A549 (cell line): Measurements from ENCODE around the gene LOXHD1. TPM values are rescaled to one million over a fixed set of nuclear protein-coding genes. Genes with fewer than 3 reads are reported as not detected.
A peak's percentile ranks its signal among the peaks of the same experiment; 100 is the strongest.

ENCODE experiments used
- ATAC-seq, 2 experiments: fragments of 200-7000 bp in 1 of 2; fragments of >200 bp in 1 of 2; cut with Nextera tagmentation in 1 of 2; cut with Tn5 transposase in 1 of 2; 3 replicates each; pipeline versions ENCODE4 v1.8.0 to v1.9.1; 2018 to 2020; ENCODE audit warnings: mild to moderate bottlenecking in 1 of 2, moderate library complexity in 1 of 2
- CTCF ChIA-PET: fragments of 300-600 bp; sonication (Branson Sonifier 250); formaldehyde crosslinking; extraction: SDS; loops from one replicate; lab custom pipeline; 2021; ENCODE audit warnings: antibody characterized with exemption, inconsistent platforms; lab: Yijun Ruan, JAX
- POLR2A ChIA-PET: fragments of 350-600 bp; formaldehyde crosslinking; extraction: SDS; loops from one replicate; lab custom pipeline; 2021; ENCODE audit warnings: antibody characterized with exemption, inconsistent platforms; lab: Yijun Ruan, JAX
- DNase-seq, 2 experiments: peaks; one replicate each; pipeline versions ENCODE4 v3.0.0 to v3.0.0-alpha.2; 2011 to 2016; ENCODE audit warnings: low read depth in 1 of 2, low spot score in 1 of 2
- FAIRE-seq: peaks from 2 replicates; lab custom pipeline; 2011; peaks lifted over from hg19 to GRCh38; lab: Jason Lieb, UNC
- H3K27ac ChIP-seq, 2 experiments: fragments of >200 bp; sonication (Bioruptor Twin); formaldehyde crosslinking; 3 replicates each; pipeline ENCODE4 v1.5.1; 2016 to 2017
- H3K4me1 ChIP-seq: fragments of >200 bp; sonication (Bioruptor Twin); formaldehyde crosslinking; 3 replicates; pipeline ENCODE4 v1.6.1; 2016
- H3K4me2 ChIP-seq: fragments of >200 bp; sonication (Bioruptor Twin); formaldehyde crosslinking; 3 replicates; pipeline ENCODE4 v1.6.1; 2016
- H3K4me3 ChIP-seq: fragments of >200 bp; sonication (Bioruptor Twin); formaldehyde crosslinking; 3 replicates; pipeline ENCODE4 v1.5.1; 2016
- H3K9me3 ChIP-seq: fragments of >200 bp; sonication (Bioruptor Twin); formaldehyde crosslinking; 3 replicates; pipeline ENCODE4 v1.6.1; 2016
- CBX8 ChIP-seq: fragments of 200-600 bp; sonication (generic); IDR thresholded peaks from 2 replicates; pipeline ENCODE4 v1.6.1; 2016
- CEBPB ChIP-seq, 2 experiments: fragments of >200 bp in 1 of 2; sonication (Bioruptor Twin) in 1 of 2; formaldehyde crosslinking in 1 of 2; IDR thresholded peaks; 2 replicates each; pipeline ENCODE4 v1.6.1; 2012 to 2016
- EHF ChIP-seq: fragments of 250-450 bp; sonication (Bioruptor Pico); IDR thresholded peaks from 2 replicates; pipeline ENCODE4 v1.5.0; 2020; ENCODE audit warnings: mild to moderate bottlenecking
- FOSB ChIP-seq: fragments of 250-450 bp; sonication (Bioruptor Pico); IDR thresholded peaks from 2 replicates; pipeline ENCODE4 v1.5.0; 2020; ENCODE audit warnings: mild to moderate bottlenecking, moderate library complexity
- GATA3 ChIP-seq: IDR thresholded peaks from 2 replicates; pipeline ENCODE4 v1.6.1; 2012; ENCODE audit warnings: borderline replicate concordance
- HDAC2 ChIP-seq: fragments of 200-600 bp; sonication (generic); IDR thresholded peaks from 2 replicates; pipeline ENCODE4 v1.6.1; 2016
- HEYL ChIP-seq: fragments of 250-450 bp; sonication (Bioruptor Pico); IDR thresholded peaks from 2 replicates; pipeline ENCODE4 v1.8.0; 2021; ENCODE audit warnings: mild to moderate bottlenecking, moderate library complexity
- KDM5A ChIP-seq: fragments of 200-600 bp; sonication (generic); IDR thresholded peaks from 2 replicates; pipeline ENCODE4 v1.6.1; 2016; ENCODE audit warnings: antibody characterized with exemption, mild to moderate bottlenecking
- MAFK ChIP-seq: fragments of 450-650 bp; IDR thresholded peaks from 2 replicates; pipeline ENCODE4 v1.6.1; 2014; ENCODE audit not compliant: partially characterized antibody
- POLR2A ChIP-seq: IDR thresholded peaks from 2 replicates; pipeline ENCODE4 v1.6.1; 2012; ENCODE audit warnings: mild to moderate bottlenecking, low read length
- RAD21 ChIP-seq, 2 experiments: fragments of >200 bp in 1 of 2; sonication (Bioruptor Twin) in 1 of 2; formaldehyde crosslinking in 1 of 2; IDR thresholded peaks in 1 of 2; conservative IDR thresholded peaks in 1 of 2; 2 replicates in 1 of 2; 3 replicates in 1 of 2; pipeline ENCODE4 v1.6.1; 2012 to 2018; ENCODE audit warnings: inconsistent platforms in 1 of 2
- RFX5 ChIP-seq: fragments of 450-650 bp; IDR thresholded peaks from 2 replicates; pipeline ENCODE4 v1.7.1; 2014; ENCODE audit warnings: antibody characterized with exemption, mild to moderate bottlenecking, moderate library complexity
- RNF2 ChIP-seq: fragments of 200-600 bp; sonication (generic); IDR thresholded peaks from 2 replicates; pipeline ENCODE4 v1.6.1; 2016; ENCODE audit warnings: low read depth, mild to moderate bottlenecking, antibody characterized with exemption, moderate library complexity, borderline replicate concordance
- SREBF2 ChIP-seq: fragments of 450-650 bp; IDR thresholded peaks from 2 replicates; pipeline ENCODE4 v1.6.1; 2014; ENCODE audit warnings: mild to moderate bottlenecking, moderate library complexity
- WGBS: methylation state at CpG from one replicate; pipeline ENCODE4 v1.1.6; 2017; ENCODE audit errors: missing lambda C conversion rate; 5-methylcytosine and 5-hydroxymethylcytosine counted together
- polyA plus RNA-seq, 4 experiments: library from polyadenylated mRNA; depleted of rRNA in 3 of 4; stranded (reverse); fragments of >200 nt; fragmentation: RNase III in 1 of 4; extraction: RNeasy Plus Mini Kit Qiagen cat#74134 plus additional on column Dnase treatment in 1 of 4; gene quantifications; 2 replicates in 3 of 4; 3 replicates in 1 of 4; pipeline ENCODE4 v1.2.3, GENCODE V29; 2011 to 2017
- TF ChIP-seq, protein P1 (sequence below): fragments of 250-450 bp; sonication (Bioruptor Pico); IDR thresholded peaks from 2 replicates; pipeline ENCODE4 v1.5.0; 2020; ENCODE audit warnings: low read depth, mild to moderate bottlenecking, moderate library complexity
- TF ChIP-seq, protein P2 (sequence below): fragments of 150-350 bp; IDR thresholded peaks from 2 replicates; pipeline ENCODE4 v1.6.1; 2014; ENCODE audit warnings: low read depth, mild to moderate bottlenecking, low read length
- TF ChIP-seq, protein P3 (sequence below): fragments of 250-450 bp; sonication (Bioruptor Pico); IDR thresholded peaks from 2 replicates; pipeline ENCODE4 v1.5.0; 2021; ENCODE audit warnings: mild to moderate bottlenecking, moderate library complexity, borderline replicate concordance
- TF ChIP-seq, protein P4 (sequence below): IDR thresholded peaks from 2 replicates; pipeline ENCODE4 v1.6.1; 2012

LOXHD1 gene
- polyA plus RNA-seq, 2 of the 4 experiments (the other 2 are of a cell fraction) = not detected

DNA sequence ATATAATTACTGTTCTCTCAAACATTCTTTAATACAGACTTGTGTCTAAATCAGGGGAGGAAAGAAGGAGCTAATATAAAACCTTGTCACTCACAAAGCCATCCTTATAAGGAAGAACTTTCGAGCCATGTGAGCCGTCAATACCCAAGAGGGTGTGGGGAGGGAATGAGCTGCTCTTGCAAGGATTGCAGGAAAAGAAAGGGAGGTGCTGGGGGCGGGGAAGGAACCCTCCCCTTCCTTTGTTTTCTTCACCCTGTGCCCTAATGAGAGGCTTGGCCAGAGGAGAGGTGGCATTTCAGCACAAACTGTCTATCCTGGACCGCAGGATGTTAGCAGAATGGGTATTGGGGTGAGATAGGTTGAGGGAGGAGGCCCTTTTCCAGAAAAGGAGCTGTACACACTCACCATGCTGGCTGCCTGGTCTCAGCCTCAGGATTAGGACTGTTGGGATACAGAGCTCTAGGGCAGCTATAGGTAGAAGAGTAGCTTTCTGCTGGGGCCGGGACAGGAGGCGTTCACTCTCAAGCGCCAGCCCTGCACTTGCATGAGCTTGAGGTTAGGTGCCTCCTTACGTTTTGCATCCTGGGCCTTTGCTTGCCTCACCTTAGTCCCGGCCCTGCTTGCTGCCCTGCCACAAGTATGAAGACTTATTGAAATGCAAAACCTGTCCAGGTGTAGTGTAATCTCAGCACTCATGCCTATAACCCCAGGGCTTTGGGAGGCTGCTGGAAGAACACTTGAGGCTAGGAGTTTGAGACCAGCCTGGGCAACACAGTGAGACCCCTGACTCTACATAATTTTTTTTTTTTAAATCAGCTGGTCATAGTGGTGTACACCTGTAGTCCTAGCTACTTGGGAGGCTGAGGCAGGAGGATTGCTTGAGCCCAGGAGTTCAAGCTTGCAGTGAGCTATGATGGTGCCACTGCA, 190.5 kb downstream of the LOXHD1 start (continued):
- no peak for TF ChIP-seq MAFK

DNA sequence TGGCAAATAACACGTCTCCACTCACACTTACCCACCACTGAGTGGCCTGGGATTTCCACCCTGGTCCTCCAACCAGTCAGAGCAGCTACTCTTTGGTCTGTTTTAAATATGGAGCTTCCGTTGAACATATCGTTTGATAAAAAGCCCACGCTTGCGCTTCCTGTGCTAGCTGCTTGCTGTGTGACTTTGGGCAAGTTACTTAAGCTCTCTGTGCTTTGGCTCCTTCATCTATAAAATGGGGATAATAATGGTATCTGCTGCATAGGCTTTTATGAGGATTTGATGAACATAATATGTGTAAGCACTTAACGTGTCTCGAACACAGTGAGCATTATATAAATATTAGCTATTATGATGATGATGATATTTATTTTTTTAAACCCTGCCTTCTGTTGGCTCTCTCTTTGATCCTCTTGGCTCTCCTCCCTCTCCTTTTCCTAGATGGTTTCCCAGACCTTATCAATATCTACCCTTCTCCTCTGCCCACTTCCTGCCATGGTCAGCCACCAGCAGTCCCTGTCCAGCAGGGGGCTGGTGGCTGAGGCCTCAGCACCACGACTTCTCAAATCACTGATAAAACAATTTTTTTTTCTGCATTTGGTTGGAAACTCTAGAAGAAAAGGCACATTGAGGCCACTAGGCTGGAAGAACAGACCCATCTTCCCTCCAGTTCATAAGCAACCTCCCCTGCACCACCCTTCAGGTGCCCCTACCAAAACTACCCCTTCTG, 191.9 kb downstream of the LOXHD1 start:
- DNase-seq = no peak
- ChIA-PET CTCF (no interaction called here), POLR2A (no interaction called here)
- no peak for TF ChIP-seq CBX8
- TF ChIP-seq, protein P1, sequence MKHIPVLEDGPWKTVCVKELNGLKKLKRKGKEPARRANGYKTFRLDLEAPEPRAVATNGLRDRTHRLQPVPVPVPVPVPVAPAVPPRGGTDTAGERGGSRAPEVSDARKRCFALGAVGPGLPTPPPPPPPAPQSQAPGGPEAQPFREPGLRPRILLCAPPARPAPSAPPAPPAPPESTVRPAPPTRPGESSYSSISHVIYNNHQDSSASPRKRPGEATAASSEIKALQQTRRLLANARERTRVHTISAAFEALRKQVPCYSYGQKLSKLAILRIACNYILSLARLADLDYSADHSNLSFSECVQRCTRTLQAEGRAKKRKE (CRISPR knock-in tag) = no peak
- no peak for TF ChIP-seq HEYL (CRISPR knock-in tag)
- no peak for TF ChIP-seq CEBPB (IDR thresholded peaks at IDR 0.05)
- TF ChIP-seq, protein P2, sequence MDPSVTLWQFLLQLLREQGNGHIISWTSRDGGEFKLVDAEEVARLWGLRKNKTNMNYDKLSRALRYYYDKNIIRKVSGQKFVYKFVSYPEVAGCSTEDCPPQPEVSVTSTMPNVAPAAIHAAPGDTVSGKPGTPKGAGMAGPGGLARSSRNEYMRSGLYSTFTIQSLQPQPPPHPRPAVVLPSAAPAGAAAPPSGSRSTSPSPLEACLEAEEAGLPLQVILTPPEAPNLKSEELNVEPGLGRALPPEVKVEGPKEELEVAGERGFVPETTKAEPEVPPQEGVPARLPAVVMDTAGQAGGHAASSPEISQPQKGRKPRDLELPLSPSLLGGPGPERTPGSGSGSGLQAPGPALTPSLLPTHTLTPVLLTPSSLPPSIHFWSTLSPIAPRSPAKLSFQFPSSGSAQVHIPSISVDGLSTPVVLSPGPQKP = no peak
- no peak for TF ChIP-seq RNF2
- no peak for TF ChIP-seq GATA3
- no peak for TF ChIP-seq FOSB
- TF ChIP-seq HDAC2 = no peak
- TF ChIP-seq KDM5A = no peak
- no peak overlapping the region for H3K4me3 ChIP-seq
- H3K4me1 ChIP-seq = no peaks in the 10 kb centered on the region
- no peak overlapping the region for H3K27ac ChIP-seq
- WGBS = 75% methylated on average over 8 of the region's 8 CpGs
- H3K9me3 ChIP-seq = no peaks in the 10 kb centered on the region
- H3K4me2 ChIP-seq = no peak overlapping the region
- no peak for FAIRE-seq
- peak in 1 of 2 experiments; percentile 60; a peak in 2 of 6 replicates for ATAC-seq

DNA sequence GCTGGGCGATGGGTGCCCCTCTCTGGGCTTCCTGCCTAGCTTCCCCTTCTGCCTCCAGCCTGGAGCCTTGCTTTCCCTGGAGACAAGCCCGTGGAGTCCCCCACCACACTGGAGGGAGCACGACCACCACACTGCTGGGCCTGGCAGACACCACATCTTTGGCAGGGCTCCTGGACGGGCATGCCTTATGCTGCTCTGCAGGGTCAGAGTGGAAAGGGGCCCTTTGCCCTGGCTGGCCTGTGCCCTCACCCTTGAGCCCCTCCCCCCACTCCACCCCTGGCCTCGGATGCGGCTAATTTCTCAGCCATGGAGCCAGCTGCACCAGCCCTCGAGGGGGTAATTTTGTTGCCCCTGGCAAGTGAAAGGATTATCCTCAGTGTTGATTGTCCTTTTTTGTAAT, 194.5 kb downstream of the LOXHD1 start:
- Histone ChIP-seq H3K9me3 (no peaks in the 10 kb centered on the region), H3K27ac (no peak overlapping the region), H3K4me2 (no peak overlapping the region), H3K4me1 (no peaks in the 10 kb centered on the region), H3K4me3 (no peak overlapping the region)
- ATAC-seq = no peak
- no peak for FAIRE-seq
- ChIA-PET CTCF (interaction anchor here (1.0 kb wide), 1 partner anchor 195 kb away, joined by 3 read pairs; no protein-coding TSS in a partner anchor), POLR2A (no interaction called here)
- TF ChIP-seq POLR2A (no peak), RAD21 (conservative IDR thresholded peaks at IDR 0.05 in 1 of 2, IDR thresholded peaks at IDR 0.05 in 1 of 2) (no peak), RFX5 (no peak), SREBF2 (no peak), EHF (CRISPR knock-in tag) (no peak)
- TF ChIP-seq, protein P3, sequence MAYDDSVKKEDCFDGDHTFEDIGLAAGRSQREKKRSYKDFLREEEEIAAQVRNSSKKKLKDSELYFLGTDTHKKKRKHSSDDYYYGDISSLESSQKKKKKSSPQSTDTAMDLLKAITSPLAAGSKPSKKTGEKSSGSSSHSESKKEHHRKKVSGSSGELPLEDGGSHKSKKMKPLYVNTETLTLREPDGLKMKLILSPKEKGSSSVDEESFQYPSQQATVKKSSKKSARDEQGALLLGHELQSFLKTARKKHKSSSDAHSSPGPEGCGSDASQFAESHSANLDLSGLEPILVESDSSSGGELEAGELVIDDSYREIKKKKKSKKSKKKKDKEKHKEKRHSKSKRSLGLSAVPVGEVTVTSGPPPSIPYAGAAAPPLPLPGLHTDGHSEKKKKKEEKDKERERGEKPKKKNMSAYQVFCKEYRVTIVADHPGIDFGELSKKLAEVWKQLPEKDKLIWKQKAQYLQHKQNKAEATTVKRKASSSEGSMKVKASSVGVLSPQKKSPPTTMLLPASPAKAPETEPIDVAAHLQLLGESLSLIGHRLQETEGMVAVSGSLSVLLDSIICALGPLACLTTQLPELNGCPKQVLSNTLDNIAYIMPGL = no peak
- TF ChIP-seq, protein P4, sequence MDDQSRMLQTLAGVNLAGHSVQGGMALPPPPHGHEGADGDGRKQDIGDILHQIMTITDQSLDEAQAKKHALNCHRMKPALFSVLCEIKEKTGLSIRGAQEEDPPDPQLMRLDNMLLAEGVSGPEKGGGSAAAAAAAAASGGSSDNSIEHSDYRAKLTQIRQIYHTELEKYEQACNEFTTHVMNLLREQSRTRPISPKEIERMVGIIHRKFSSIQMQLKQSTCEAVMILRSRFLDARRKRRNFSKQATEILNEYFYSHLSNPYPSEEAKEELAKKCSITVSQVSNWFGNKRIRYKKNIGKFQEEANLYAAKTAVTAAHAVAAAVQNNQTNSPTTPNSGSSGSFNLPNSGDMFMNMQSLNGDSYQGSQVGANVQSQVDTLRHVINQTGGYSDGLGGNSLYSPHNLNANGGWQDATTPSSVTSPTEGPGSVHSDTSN = no peak
- DNase-seq = no peak
- WGBS = 20% methylated on average over 1 of the region's 7 CpGs
